ENCODE data around the gene RPL41.

The RPL41 gene

GRCh38 chr12:56143870-56144269 lies 27.4 kb downstream of the RPL41 start:
- no peak overlapping the region for H3K4me3 ChIP-seq (ENCODE audit: low read depth, low read length)
- H3K4me1 ChIP-seq (ENCODE audit: control insufficient read depth, insufficient read depth, low read length, unreplicated experiment) = peaks cover 6% of the 10 kb centered on the region
- H3K79me2 ChIP-seq (ENCODE audit: control insufficient read depth, insufficient read depth, low read length, unreplicated experiment) = no peaks in the 10 kb centered on the region
- H3K36me3 ChIP-seq (ENCODE audit: insufficient read depth, low read length) = peaks cover 11% of the 10 kb centered on the region; the same call in 1 of the 2 replicates
- no peaks in the 10 kb centered on the region for H3K27me3 ChIP-seq (ENCODE audit: insufficient read depth, low read length)
- no peak overlapping the region for H3K27ac ChIP-seq (ENCODE audit: low read depth, low read length)
- no peak overlapping the region for H2AFZ ChIP-seq (ENCODE audit: low read length, unreplicated experiment)

GRCh38 chr12:56145217-56145616 lies 28.8 kb downstream of the RPL41 start:
- no peak overlapping the region for H3K4me3 ChIP-seq (ENCODE audit: low read depth, low read length)

GRCh38 chr12:56146492-56147460 lies 30.3 kb downstream of the RPL41 start:
- Histone ChIP-seq H3K79me2 (ENCODE audit: control insufficient read depth, insufficient read depth, low read length, unreplicated experiment) (peaks cover 3% of the 10 kb centered on the region), H2AFZ (ENCODE audit: low read length, unreplicated experiment) (no peak overlapping the region), H3K27ac (ENCODE audit: low read depth, low read length) (no peak overlapping the region), H3K4me1 (ENCODE audit: control insufficient read depth, insufficient read depth, low read length, unreplicated experiment) (peaks cover 21% of the 10 kb centered on the region), H3K27me3 (ENCODE audit: insufficient read depth, low read length) (no peaks in the 10 kb centered on the region), H3K4me3 (ENCODE audit: low read depth, low read length) (no peak overlapping the region), H3K36me3 (ENCODE audit: insufficient read depth, low read length) (0 out of 2 replicates have a peak, but pooled peaks cover 6% of the 10 kb centered on the region)

More at GRCh38 chr12:56145217-56145616, 28.8 kb downstream of the RPL41 start:
- H3K36me3 ChIP-seq (ENCODE audit: insufficient read depth, low read length) = peaks cover 11% of the 10 kb centered on the region; the same call in 1 of the 2 replicates
- H3K27me3 ChIP-seq (ENCODE audit: insufficient read depth, low read length) = no peaks in the 10 kb centered on the region
- H3K27ac ChIP-seq (ENCODE audit: low read depth, low read length) = no peak overlapping the region
- H2AFZ ChIP-seq (ENCODE audit: low read length, unreplicated experiment) = no peak overlapping the region
- H3K79me2 ChIP-seq (ENCODE audit: control insufficient read depth, insufficient read depth, low read length, unreplicated experiment) = no peaks in the 10 kb centered on the region
- H3K4me1 ChIP-seq (ENCODE audit: control insufficient read depth, insufficient read depth, low read length, unreplicated experiment) = peaks cover 8% of the 10 kb centered on the region

GRCh38 chr12:56150563-56150962 lies 34.1 kb downstream of the RPL41 start:
- 0 out of 2 replicates have a peak overlapping the region, but pooled peaks have one; percentile 0 for H3K27ac ChIP-seq (ENCODE audit: low read depth, low read length)

GRCh38 chr12:56151672-56152131 lies 35.3 kb downstream of the RPL41 start:
- Histone ChIP-seq H3K4me1 (ENCODE audit: control insufficient read depth, insufficient read depth, low read length, unreplicated experiment) (peaks cover 28% of the 10 kb centered on the region), H2AFZ (ENCODE audit: low read length, unreplicated experiment) (peak overlapping the region; percentile 93), H3K27me3 (ENCODE audit: insufficient read depth, low read length) (no peaks in the 10 kb centered on the region), H3K36me3 (ENCODE audit: insufficient read depth, low read length) (no peaks in the 10 kb centered on the region; the same call in 1 of the 2 replicates), H3K79me2 (ENCODE audit: control insufficient read depth, insufficient read depth, low read length, unreplicated experiment) (peaks cover 3% of the 10 kb centered on the region), H3K27ac (ENCODE audit: low read depth, low read length) (peak overlapping the region; percentile 56), H3K4me3 (ENCODE audit: low read depth, low read length) (peak overlapping the region; percentile 83)

More at GRCh38 chr12:56150563-56150962, 34.1 kb downstream of the RPL41 start:
- Histone ChIP-seq H3K27me3 (ENCODE audit: insufficient read depth, low read length) (no peaks in the 10 kb centered on the region), H3K79me2 (ENCODE audit: control insufficient read depth, insufficient read depth, low read length, unreplicated experiment) (peaks cover 3% of the 10 kb centered on the region), H3K4me1 (ENCODE audit: control insufficient read depth, insufficient read depth, low read length, unreplicated experiment) (peaks cover 31% of the 10 kb centered on the region), H3K36me3 (ENCODE audit: insufficient read depth, low read length) (no peaks in the 10 kb centered on the region; the same call in 1 of the 2 replicates), H2AFZ (ENCODE audit: low read length, unreplicated experiment) (no peak overlapping the region), H3K4me3 (ENCODE audit: low read depth, low read length) (no peak overlapping the region)

GRCh38 chr12:56152132-56152755 lies 35.8 kb downstream of the RPL41 start, which contains the start of gene MYL6B:
Gene MYL6B, plus strand, starts transcription at chr12:56152587. Its CDS starts 1,332 bp downstream, at chr12:56153919.
- H3K79me2 ChIP-seq (ENCODE audit: control insufficient read depth, insufficient read depth, low read length, unreplicated experiment) = peaks cover 3% of the 10 kb centered on the region
- H3K27ac ChIP-seq (ENCODE audit: low read depth, low read length) = peak within 1 kb of the TSS; percentile 56
- no peaks in the 10 kb centered on the region for H3K27me3 ChIP-seq (ENCODE audit: insufficient read depth, low read length)
- peaks cover 25% of the 10 kb centered on the region for H3K4me1 ChIP-seq (ENCODE audit: control insufficient read depth, insufficient read depth, low read length, unreplicated experiment)
- H3K4me3 ChIP-seq (ENCODE audit: low read depth, low read length) = peak within 1 kb of the TSS; percentile 83
- peak within 1 kb of the TSS; percentile 93 for H2AFZ ChIP-seq (ENCODE audit: low read length, unreplicated experiment)
- no peaks in the 10 kb centered on the region; the same call in 1 of the 2 replicates for H3K36me3 ChIP-seq (ENCODE audit: insufficient read depth, low read length)

- H3K79me2 ChIP-seq (ENCODE audit: control insufficient read depth, insufficient read depth, low read length, unreplicated experiment) = peaks cover 3% of the 10 kb centered on the region
- peaks cover 25% of the 10 kb centered on the region for H3K4me1 ChIP-seq (ENCODE audit: control insufficient read depth, insufficient read depth, low read length, unreplicated experiment)
- no peaks in the 10 kb centered on the region; the same call in 1 of the 2 replicates for H3K36me3 ChIP-seq (ENCODE audit: insufficient read depth, low read length)
- peak overlapping the region; percentile 83 for H3K4me3 ChIP-seq (ENCODE audit: low read depth, low read length)
- no peaks in the 10 kb centered on the region for H3K27me3 ChIP-seq (ENCODE audit: insufficient read depth, low read length)
- H2AFZ ChIP-seq (ENCODE audit: low read length, unreplicated experiment) = peak overlapping the region; percentile 66
- no peak overlapping the region for H3K27ac ChIP-seq (ENCODE audit: low read depth, low read length)
Observed at GRCh38 chr12:56152756-56153677, 36.6 kb downstream of the RPL41 start.

GRCh38 chr12:56153678-56154065 lies 37.2 kb downstream of the RPL41 start:
- Histone ChIP-seq H2AFZ (ENCODE audit: low read length, unreplicated experiment) (no peak overlapping the region), H3K79me2 (ENCODE audit: control insufficient read depth, insufficient read depth, low read length, unreplicated experiment) (peaks cover 7% of the 10 kb centered on the region), H3K4me3 (ENCODE audit: low read depth, low read length) (peak overlapping the region; percentile 83), H3K27me3 (ENCODE audit: insufficient read depth, low read length) (no peaks in the 10 kb centered on the region), H3K4me1 (ENCODE audit: control insufficient read depth, insufficient read depth, low read length, unreplicated experiment) (peaks cover 25% of the 10 kb centered on the region), H3K27ac (ENCODE audit: low read depth, low read length) (no peak overlapping the region), H3K36me3 (ENCODE audit: insufficient read depth, low read length) (no peaks in the 10 kb centered on the region; the same call in 1 of the 2 replicates)

- no peak overlapping the region for H3K4me3 ChIP-seq (ENCODE audit: low read depth, low read length)
- H3K79me2 ChIP-seq (ENCODE audit: control insufficient read depth, insufficient read depth, low read length, unreplicated experiment) = peaks cover 14% of the 10 kb centered on the region
- no peak overlapping the region for H2AFZ ChIP-seq (ENCODE audit: low read length, unreplicated experiment)
- peaks cover 25% of the 10 kb centered on the region for H3K4me1 ChIP-seq (ENCODE audit: control insufficient read depth, insufficient read depth, low read length, unreplicated experiment)
- peaks cover 2% of the 10 kb centered on the region; the same call in 1 of the 2 replicates for H3K36me3 ChIP-seq (ENCODE audit: insufficient read depth, low read length)
- no peaks in the 10 kb centered on the region for H3K27me3 ChIP-seq (ENCODE audit: insufficient read depth, low read length)
- H3K27ac ChIP-seq (ENCODE audit: low read depth, low read length) = no peak overlapping the region
Observed at GRCh38 chr12:56154246-56154771, 37.9 kb downstream of the RPL41 start.
